ENCODE measurements around the gene WIPF3. TPM values are rescaled to one million over a fixed set of nuclear protein-coding genes. Genes with fewer than 3 reads are reported as not detected.
A peak's percentile ranks its signal among the peaks of the same experiment; 100 is the strongest.

Gene WIPF3
- total and polyA plus RNA-seq, 2 of the 4 experiments (the other 2 are of a cell fraction): not detected

DNA sequence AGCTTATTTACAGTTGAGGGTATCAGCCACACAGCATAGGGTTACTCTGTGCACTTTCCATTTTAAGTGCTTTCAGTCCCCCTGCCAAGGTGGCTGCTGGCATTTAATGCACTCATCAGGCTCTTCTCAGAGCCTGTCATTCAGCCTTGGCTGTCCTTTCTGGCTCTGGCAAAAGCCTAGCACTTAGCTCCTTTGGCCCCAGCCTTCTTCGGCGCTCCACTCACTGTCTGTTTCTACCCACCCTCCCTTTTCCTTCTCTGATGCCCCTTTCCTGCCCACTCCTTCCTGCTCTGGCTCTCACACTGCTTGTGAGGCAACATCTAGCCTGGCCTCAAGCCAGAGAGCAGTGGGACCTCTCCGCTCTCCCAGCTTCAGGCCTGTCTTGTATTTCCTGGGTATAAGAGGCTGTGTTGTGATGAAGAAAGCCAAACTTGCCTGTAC lies 60.2 kb downstream of the WIPF3 start:
- no peak overlapping the region for H3K18ac ChIP-seq (ENCODE audit: low read depth, low read length)
- no peak overlapping the region for H3K56ac ChIP-seq (ENCODE audit: extremely low read depth, insufficient read depth, low read length)
- H3K9ac ChIP-seq (ENCODE audit: low read depth, low read length): no peak overlapping the region
- H3K4me1 ChIP-seq (ENCODE audit: control insufficient read depth, insufficient read depth, low read length): peaks cover 2% of the 10 kb centered on the region; the same call in 1 of the 2 replicates
- no peak overlapping the region for H3K4ac ChIP-seq (ENCODE audit: low read depth, low read length)
- in situ Hi-C loops (cut with MboI; ENCODE audit: low sequenced_read_pairs): no loop called here
- intact Hi-C loops (cut with micrococcal nuclease): no loop called here
- no peak overlapping the region for H2AFZ ChIP-seq (replicated peaks; ENCODE audit: low read length, poor library complexity)
- H3K23ac ChIP-seq (ENCODE audit: low read depth, low read length): no peak overlapping the region
- H3K9me3 ChIP-seq (ENCODE audit: control insufficient read depth, insufficient read depth, low read length): no peaks in the 10 kb centered on the region
- no peaks in the 10 kb centered on the region for H4K20me1 ChIP-seq (ENCODE audit: insufficient read depth, low read length)
- H3K27me3 ChIP-seq (ENCODE audit: control insufficient read depth, insufficient read depth, low read length): no peaks in the 10 kb centered on the region; the same call in 1 of the 2 replicates
- ATAC-seq (ENCODE audit: low read depth): no peak
- H2BK5ac ChIP-seq (ENCODE audit: low read depth, low read length, poor library complexity, severe bottlenecking): no peak overlapping the region
- no peaks in the 10 kb centered on the region; the same call in 1 of the 2 replicates for H3K9me1 ChIP-seq (ENCODE audit: insufficient read depth, low read length)
- CTCF ChIA-PET: no interaction called here
- H4K5ac ChIP-seq (ENCODE audit: low read depth, low read length): no peak overlapping the region
- H2BK20ac ChIP-seq (ENCODE audit: low read depth, low read length): no peak overlapping the region
- H3K4me2 ChIP-seq (ENCODE audit: low read depth, low read length): no peak overlapping the region
- H4K8ac ChIP-seq (ENCODE audit: low read depth in 2 of 2, low read length in 2 of 2): no peak overlapping the region
- WGBS, 2 experiments (ENCODE audit: extremely low coverage in 2 of 2, insufficient read length in 1 of 2): no CpG with 5 or more reads among the region's 3 CpGs
- no peaks in the 10 kb centered on the region for H3K36me3 ChIP-seq (ENCODE audit: control insufficient read depth, insufficient read depth, low read length)
- H4K91ac ChIP-seq (ENCODE audit: insufficient read depth, low read depth, low read length): no peak overlapping the region
- no peak overlapping the region for H3K27ac ChIP-seq (ENCODE audit: insufficient read depth, low read length)
- DNase-seq: peak; percentile 6
- POLR2A ChIA-PET (ENCODE audit: unreplicated experiment): no interaction called here
- H3K14ac ChIP-seq (replicated peaks; ENCODE audit: low read depth, low read length): no peak overlapping the region
- H3K4me3 ChIP-seq (ENCODE audit: insufficient read depth, low read depth, low read length): no peak overlapping the region
- no peak overlapping the region for H2BK120ac ChIP-seq (ENCODE audit: low read depth, low read length)
- dilution Hi-C loops (cut with HindIII; ENCODE audit: low sequenced_read_pairs, unreplicated experiment): no loop called here
- H2AK9ac ChIP-seq (replicated peaks; ENCODE audit: low read depth, low read length, poor library complexity): no peak overlapping the region
- no peaks in the 10 kb centered on the region for H3K79me1 ChIP-seq (ENCODE audit: low read depth in 1 of 2, low read length in 2 of 2)
- BruUV-seq (replicated peaks): no TSS peak
- H2AK5ac ChIP-seq (ENCODE audit: low read depth, low read length): no peak overlapping the region
- H2BK15ac ChIP-seq (ENCODE audit: low read depth, low read length): no peak overlapping the region
- TF ChIP-seq CEBPB (IDR thresholded peaks at IDR 0.05; ENCODE audit: low read depth, low read length) (no peak), MXI1 (IDR thresholded peaks at IDR 0.05; ENCODE audit: borderline replicate concordance, low read depth, low read length) (no peak), RAD21 (IDR thresholded peaks at IDR 0.05; ENCODE audit: low read length) (no peak), MAFK (IDR thresholded peaks at IDR 0.05; ENCODE audit: low read depth, low read length) (no peak), POLR2A (IDR thresholded peaks at IDR 0.05; ENCODE audit: low read depth, low read length) (no peak), CHD1 (IDR thresholded peaks at IDR 0.05; ENCODE audit: low read depth, low read length) (no peak), BHLHE40 (IDR thresholded peaks at IDR 0.05; ENCODE audit: low read depth, low read length) (no peak), MAZ (IDR thresholded peaks at IDR 0.05; ENCODE audit: borderline replicate concordance, low read depth, low read length) (no peak), FOS (IDR thresholded peaks at IDR 0.05; ENCODE audit: low read depth, low read length) (no peak), RCOR1 (IDR thresholded peaks at IDR 0.05; ENCODE audit: insufficient replicate concordance, low read length) (no peak), NFE2L2 (IDR thresholded peaks at IDR 0.05; ENCODE audit: low read depth, low read length) (no peak), SMC3 (IDR thresholded peaks at IDR 0.05; ENCODE audit: low read depth, low read length) (no peak)
- TF ChIP-seq, protein P1, sequence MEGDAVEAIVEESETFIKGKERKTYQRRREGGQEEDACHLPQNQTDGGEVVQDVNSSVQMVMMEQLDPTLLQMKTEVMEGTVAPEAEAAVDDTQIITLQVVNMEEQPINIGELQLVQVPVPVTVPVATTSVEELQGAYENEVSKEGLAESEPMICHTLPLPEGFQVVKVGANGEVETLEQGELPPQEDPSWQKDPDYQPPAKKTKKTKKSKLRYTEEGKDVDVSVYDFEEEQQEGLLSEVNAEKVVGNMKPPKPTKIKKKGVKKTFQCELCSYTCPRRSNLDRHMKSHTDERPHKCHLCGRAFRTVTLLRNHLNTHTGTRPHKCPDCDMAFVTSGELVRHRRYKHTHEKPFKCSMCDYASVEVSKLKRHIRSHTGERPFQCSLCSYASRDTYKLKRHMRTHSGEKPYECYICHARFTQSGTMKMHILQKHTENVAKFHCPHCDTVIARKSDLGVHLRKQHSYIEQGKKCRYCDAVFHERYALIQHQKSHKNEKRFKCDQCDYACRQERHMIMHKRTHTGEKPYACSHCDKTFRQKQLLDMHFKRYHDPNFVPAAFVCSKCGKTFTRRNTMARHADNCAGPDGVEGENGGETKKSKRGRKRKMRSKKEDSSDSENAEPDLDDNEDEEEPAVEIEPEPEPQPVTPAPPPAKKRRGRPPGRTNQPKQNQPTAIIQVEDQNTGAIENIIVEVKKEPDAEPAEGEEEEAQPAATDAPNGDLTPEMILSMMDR (conservative IDR thresholded peaks at IDR 0.05; ENCODE audit: low read depth, low read length): no peak
- TF ChIP-seq, protein P2, sequence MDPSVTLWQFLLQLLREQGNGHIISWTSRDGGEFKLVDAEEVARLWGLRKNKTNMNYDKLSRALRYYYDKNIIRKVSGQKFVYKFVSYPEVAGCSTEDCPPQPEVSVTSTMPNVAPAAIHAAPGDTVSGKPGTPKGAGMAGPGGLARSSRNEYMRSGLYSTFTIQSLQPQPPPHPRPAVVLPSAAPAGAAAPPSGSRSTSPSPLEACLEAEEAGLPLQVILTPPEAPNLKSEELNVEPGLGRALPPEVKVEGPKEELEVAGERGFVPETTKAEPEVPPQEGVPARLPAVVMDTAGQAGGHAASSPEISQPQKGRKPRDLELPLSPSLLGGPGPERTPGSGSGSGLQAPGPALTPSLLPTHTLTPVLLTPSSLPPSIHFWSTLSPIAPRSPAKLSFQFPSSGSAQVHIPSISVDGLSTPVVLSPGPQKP (IDR thresholded peaks at IDR 0.05; ENCODE audit: borderline replicate concordance, low read depth, low read length): no peak

Data from IMR-90 (cell line).